Common myeloid progenitor, CD34-positive (primary cell): ENCODE results near the gene ASTN2.
A peak's percentile ranks its signal among the peaks of the same experiment; 100 is the strongest.

Source experiments
- CTCF ChIA-PET: fragments of 350-600 bp; sonication (Branson Sonifier 250); formaldehyde crosslinking; loops from one replicate; lab custom pipeline; 2021; ENCODE audit warnings: antibody characterized with exemption; lab: Charles Lee
- POLR2A ChIA-PET: fragments of 350-600 bp; sonication (Branson Sonifier 250); formaldehyde crosslinking; loops from one replicate; lab custom pipeline; 2021; ENCODE audit warnings: antibody characterized with exemption; lab: Charles Lee
- DNase-seq, 3 donors: peaks; one replicate each; pipeline versions ENCODE4 v3.0.0 to v3.0.0-alpha.2; 2013
- H3K27ac ChIP-seq, 2 experiments: 1 replicate in 1 of 2; 2 replicates in 1 of 2; pipeline ENCODE4 v1.7.0; 2013; ENCODE audit warnings: inconsistent platforms in 2 of 2, low read length in 2 of 2, mild to moderate bottlenecking in 2 of 2, low read depth in 1 of 2, moderate library complexity in 1 of 2; ENCODE audit not compliant: severe bottlenecking in 2 of 2, insufficient read depth in 1 of 2, poor library complexity in 1 of 2
- H3K27me3 ChIP-seq, 5 experiments: replicated peaks in 2 of 5; 1 replicate in 3 of 5; 2 replicates in 2 of 5; pipeline versions ENCODE4 v1.6.1 to v1.7.0; 2013; ENCODE audit warnings: low read length in 4 of 5, mild to moderate bottlenecking in 2 of 5, moderate library complexity in 2 of 5, inconsistent platforms in 1 of 5; ENCODE audit not compliant: insufficient read depth in 5 of 5, control insufficient read depth in 4 of 5
- H3K36me3 ChIP-seq, 4 experiments: 1 replicate in 2 of 4; 2 replicates in 2 of 4; pipeline versions ENCODE4 v1.6.1 to v1.7.0; 2013; ENCODE audit warnings: low read length in 3 of 4, control low read depth in 1 of 4, mild to moderate bottlenecking in 1 of 4; ENCODE audit not compliant: control insufficient read depth in 4 of 4, insufficient read depth in 4 of 4
- H3K4me1 ChIP-seq, 4 experiments: 1 replicate in 3 of 4; 2 replicates in 1 of 4; pipeline versions ENCODE4 v1.6.1 to v1.7.1; 2013; ENCODE audit warnings: low read length in 3 of 4, mild to moderate bottlenecking in 3 of 4, control low read depth in 1 of 4, inconsistent platforms in 1 of 4, moderate library complexity in 1 of 4; ENCODE audit not compliant: control insufficient read depth in 4 of 4, insufficient read depth in 4 of 4; ENCODE audit errors: control extremely low read depth in 1 of 4
- H3K4me3 ChIP-seq, 7 experiments: 1 replicate in 4 of 7; 2 replicates in 3 of 7; pipeline versions ENCODE4 v1.5.1 to v1.7.0; 2013; ENCODE audit warnings: mild to moderate bottlenecking in 7 of 7, low read length in 6 of 7, moderate library complexity in 6 of 7, inconsistent platforms in 2 of 7, low read depth in 2 of 7, control low read depth in 1 of 7; ENCODE audit not compliant: insufficient read depth in 4 of 7, control insufficient read depth in 1 of 7; ENCODE audit errors: extremely low read depth in 1 of 7
- H3K9me3 ChIP-seq, 5 experiments: 1 replicate in 4 of 5; 2 replicates in 1 of 5; pipeline versions ENCODE4 v1.6.1 to v1.7.1; 2013; ENCODE audit warnings: low read length in 4 of 5, mild to moderate bottlenecking in 2 of 5, inconsistent platforms in 1 of 5, low read depth in 1 of 5, moderate library complexity in 1 of 5; ENCODE audit not compliant: control insufficient read depth in 4 of 5, insufficient read depth in 2 of 5; ENCODE audit errors: control extremely low read depth in 1 of 5
- WGBS: methylation state at CpG from one replicate; pipeline ENCODE4 v1.1.5; 2013; ENCODE audit not compliant: insufficient coverage; 5-methylcytosine and 5-hydroxymethylcytosine counted together

The ASTN2 gene

DNA sequence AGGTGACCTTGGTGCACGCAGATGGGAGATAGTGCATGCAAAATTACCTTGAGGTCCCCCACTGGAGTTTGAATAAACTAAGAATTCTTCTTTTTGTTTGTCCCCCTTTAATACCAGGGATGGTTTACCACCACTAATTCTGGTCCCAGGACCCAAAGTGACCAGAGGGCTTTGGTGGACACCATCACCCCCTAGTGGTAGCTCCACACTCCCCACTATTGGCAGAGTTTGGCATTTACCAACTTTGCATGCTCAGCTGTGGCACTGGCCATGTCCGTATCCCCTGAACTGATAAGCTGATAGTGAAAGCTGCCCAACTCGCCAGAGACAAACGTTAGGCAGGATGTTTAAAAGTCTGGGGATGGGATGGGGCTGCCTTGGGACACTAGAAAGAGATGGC lies 3.3 kb downstream of the ASTN2 start:
- Histone ChIP-seq H3K36me3 (no peaks in the 10 kb centered on the region), H3K9me3 (no peaks in the 10 kb centered on the region), H3K4me3 (no peak overlapping the region), H3K27me3 (peaks cover 3 to 90% (median 49%) of the 10 kb centered on the region in 5 experiments), H3K4me1 (peaks cover 0 to 29% (median 13%) of the 10 kb centered on the region in 4 experiments), H3K27ac (no peak overlapping the region)
- WGBS: 67% methylated on average over 1 of the region's 4 CpGs
- DNase-seq: peak; percentile 27 to 52 (median 31)
- CTCF ChIA-PET: interaction anchor here (0.7 to 2.9 kb wide), 4 partner anchors 10 to 551 kb away, joined by 3 to 17 read pairs (median 3); no protein-coding TSS in a partner anchor
- POLR2A ChIA-PET: no interaction called here

DNA sequence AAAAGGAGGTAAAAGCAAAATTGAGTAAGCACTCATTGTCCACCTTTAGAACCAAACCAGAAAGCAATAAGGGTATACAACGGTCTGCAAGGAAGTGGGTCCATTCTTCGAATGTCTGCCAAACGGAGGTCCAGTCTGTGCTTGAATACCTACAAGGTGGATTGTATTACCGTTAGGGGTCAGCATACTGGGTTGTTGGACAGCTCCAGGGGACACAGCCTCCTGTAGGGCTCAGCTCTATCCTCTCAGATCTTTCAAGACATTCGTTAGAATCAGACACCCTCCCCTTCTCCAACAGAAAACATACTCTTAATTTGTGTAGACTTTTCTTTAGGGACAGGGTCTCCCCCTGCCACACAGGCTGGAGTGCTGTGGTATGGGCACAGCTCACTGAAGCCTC lies 5.5 kb downstream of the ASTN2 start:
- 78% methylated on average over 4 of the region's 5 CpGs for WGBS
- CTCF ChIA-PET: interaction anchor here (1.2 to 2.9 kb wide), 2 partner anchors 8 to 672 kb away, joined by 3 to 17 read pairs; no protein-coding TSS in a partner anchor
- no peak for DNase-seq
- H3K27me3 ChIP-seq: peaks cover 3 to 81% (median 44%) of the 10 kb centered on the region in 5 experiments
- no peak overlapping the region for H3K4me3 ChIP-seq
- POLR2A ChIA-PET: no interaction called here
- H3K9me3 ChIP-seq: no peaks in the 10 kb centered on the region
- no peaks in the 10 kb centered on the region for H3K36me3 ChIP-seq
- peaks cover 0 to 17% (median 7%) of the 10 kb centered on the region in 4 experiments for H3K4me1 ChIP-seq
- H3K27ac ChIP-seq: no peak overlapping the region

DNA sequence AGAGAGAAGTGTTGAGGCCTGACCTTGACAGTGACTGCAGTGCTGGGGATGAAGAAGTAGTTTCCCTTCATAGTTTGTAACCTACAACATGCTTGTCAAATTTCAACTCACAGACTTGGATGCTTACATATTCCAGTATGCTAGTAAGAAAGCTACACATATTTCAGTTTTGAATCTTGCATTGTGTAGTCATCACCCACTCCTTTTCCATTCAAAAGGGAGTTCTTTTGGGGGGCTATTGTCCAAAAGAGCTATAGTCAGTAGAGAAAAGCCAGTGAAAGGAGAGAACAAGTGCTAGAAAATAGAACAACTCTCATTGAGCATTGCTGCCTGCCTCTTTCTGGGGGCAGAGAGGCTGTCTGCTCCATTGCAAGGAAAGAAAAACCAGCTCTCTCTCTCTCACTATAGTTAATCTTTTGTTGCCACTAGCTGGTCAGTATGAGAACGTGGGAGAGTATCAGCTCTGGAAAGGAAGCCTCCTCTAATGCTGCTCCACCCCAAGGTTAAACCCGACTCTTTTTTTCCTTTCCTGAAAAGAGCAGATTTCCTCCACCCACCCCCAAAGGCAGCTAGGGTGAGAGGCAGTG lies 7.3 kb downstream of the ASTN2 start:
- POLR2A ChIA-PET: no interaction called here
- Histone ChIP-seq H3K27ac (no peak overlapping the region), H3K36me3 (no peaks in the 10 kb centered on the region), H3K4me1 (no peaks in the 10 kb centered on the region), H3K9me3 (no peaks in the 10 kb centered on the region), H3K4me3 (no peak overlapping the region), H3K27me3 (peaks cover 3 to 74% (median 28%) of the 10 kb centered on the region in 5 experiments)
- no CpG with 5 or more reads among the region's 2 CpGs for WGBS
- CTCF ChIA-PET: no interaction called here
- DNase-seq: no peak

DNA sequence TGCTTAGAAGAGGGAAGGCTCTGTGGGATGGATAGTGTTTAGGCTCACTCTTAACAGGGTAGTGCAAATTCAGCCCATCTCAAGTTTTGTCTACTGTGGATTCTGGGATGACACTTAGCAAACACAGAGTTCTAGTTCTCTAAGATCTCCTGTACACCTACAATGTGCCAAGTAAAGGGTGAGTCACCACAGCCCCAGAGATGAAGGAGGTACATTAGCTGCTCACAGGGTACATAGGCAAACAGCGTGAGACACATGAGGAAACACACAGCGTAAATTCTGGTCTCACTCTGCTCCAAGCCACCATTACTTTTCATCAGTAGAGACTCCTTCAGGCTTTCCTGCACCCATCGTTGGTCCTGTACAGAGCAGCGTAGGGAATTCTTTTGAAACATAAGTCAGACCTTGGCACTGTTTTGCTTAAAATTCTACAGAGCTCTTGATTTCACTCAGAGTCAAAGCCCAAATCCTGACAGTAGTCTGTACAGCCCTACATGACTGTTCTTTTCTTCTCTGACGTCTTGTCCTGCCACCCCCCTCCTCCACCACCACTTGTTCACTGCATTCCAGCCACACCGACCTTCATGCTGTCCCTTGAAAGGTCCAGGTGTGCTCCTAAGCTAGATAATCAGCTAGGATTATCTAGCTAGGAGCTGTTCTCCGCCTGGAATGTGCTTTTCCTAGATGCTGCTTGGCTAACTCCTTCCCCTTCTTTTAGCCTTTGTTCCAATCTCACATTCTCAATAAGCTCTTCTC lies 8.7 kb downstream of the ASTN2 start:
- Histone ChIP-seq H3K36me3 (no peaks in the 10 kb centered on the region), H3K4me1 (no peaks in the 10 kb centered on the region), H3K9me3 (no peaks in the 10 kb centered on the region), H3K27ac (no peak overlapping the region), H3K27me3 (peaks cover 3 to 61% (median 21%) of the 10 kb centered on the region in 5 experiments), H3K4me3 (no peak overlapping the region)
- POLR2A ChIA-PET: no interaction called here
- no peak for DNase-seq
- WGBS: 90% methylated on average over 7 of the region's 7 CpGs
- CTCF ChIA-PET: interaction anchor here (2.1 kb wide), 1 partner anchor 10 kb away, joined by 4 read pairs; no protein-coding TSS in a partner anchor

DNA sequence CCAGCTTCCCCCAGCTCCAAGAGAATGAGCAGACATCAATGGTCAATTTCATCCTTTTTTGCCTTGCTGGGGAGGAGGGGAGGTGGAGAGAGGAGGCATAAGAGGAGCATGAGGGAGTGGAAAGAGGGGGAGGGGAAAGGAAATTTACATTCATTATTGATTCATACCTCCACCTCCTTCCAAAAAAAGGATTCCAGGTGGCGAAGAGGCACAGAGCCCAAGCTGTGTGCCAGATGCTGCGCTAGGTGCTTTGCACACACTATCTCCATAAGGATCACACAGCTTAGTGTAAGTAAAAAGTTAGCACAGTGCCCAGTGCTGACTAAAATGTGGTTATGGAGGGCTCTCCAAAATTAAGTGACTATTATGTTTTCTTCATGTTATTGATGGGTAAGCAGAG lies 11.0 kb downstream of the ASTN2 start:
- POLR2A ChIA-PET: no interaction called here

DNA sequence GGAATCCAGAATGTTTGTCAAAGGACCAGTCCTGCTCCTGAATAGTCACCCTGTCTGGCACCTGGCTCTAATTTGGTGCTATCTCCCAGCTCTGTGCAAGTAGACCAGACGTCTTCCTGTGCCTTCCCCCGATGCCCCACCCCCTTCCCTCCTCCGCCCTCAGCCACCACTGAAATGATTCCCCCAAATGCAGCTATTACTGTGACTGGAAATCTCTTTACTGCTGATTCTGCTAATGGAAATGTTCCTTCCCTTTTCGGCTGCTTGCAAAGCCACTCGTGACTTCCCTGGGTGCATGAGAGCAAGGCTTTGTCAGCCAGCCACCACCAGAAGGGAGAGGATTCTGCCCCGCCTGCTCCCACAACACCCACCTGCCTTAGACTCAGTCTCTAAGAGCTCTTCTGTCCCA lies 11.4 kb downstream of the ASTN2 start:
- H3K9me3 ChIP-seq: no peaks in the 10 kb centered on the region
- ChIA-PET CTCF (interaction anchor here (0.9 to 4.3 kb wide), 2 partner anchors 8 to 16 kb away, joined by 3 to 17 read pairs; no protein-coding TSS in a partner anchor), POLR2A (no interaction called here)
- H3K27ac ChIP-seq: no peak overlapping the region
- WGBS: 25% methylated on average over 5 of the region's 6 CpGs
- H3K4me3 ChIP-seq: no peak overlapping the region
- no peak for DNase-seq
- no peaks in the 10 kb centered on the region for H3K36me3 ChIP-seq
- H3K4me1 ChIP-seq: no peaks in the 10 kb centered on the region
- peaks cover 0 to 42% (median 10%) of the 10 kb centered on the region in 5 experiments for H3K27me3 ChIP-seq

More for the DNA sequence above, 11.0 kb downstream of the ASTN2 start:
- H3K9me3 ChIP-seq: no peaks in the 10 kb centered on the region
- H3K27ac ChIP-seq: no peak overlapping the region
- CTCF ChIA-PET: interaction anchor here (4.3 kb wide), 1 partner anchor 7 kb away, joined by 17 read pairs; no protein-coding TSS in a partner anchor
- H3K4me1 ChIP-seq: no peaks in the 10 kb centered on the region
- no peaks in the 10 kb centered on the region for H3K36me3 ChIP-seq
- H3K27me3 ChIP-seq: peaks cover 0 to 46% (median 13%) of the 10 kb centered on the region in 5 experiments
- no peak for DNase-seq
- WGBS: no CpG with 5 or more reads among the region's 2 CpGs
- H3K4me3 ChIP-seq: no peak overlapping the region

DNA sequence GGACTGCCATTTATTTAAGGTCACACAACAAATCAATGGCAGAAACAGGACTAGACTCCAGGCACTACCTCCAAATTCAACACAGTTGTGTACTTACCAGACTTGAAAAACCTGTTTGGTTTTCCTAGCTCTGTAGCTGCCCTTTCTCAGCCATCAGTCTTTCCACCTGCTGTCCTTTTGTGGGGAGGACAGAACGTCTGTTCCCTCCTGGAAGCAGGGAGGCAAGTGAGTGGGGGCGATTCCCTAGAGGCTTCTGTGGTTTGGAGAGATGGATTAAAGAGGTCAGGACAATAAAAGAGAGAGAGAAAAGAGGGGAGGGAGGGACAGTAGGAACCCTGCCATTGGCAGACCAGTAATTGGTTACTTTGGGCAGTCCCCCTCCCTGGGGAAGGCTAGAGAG lies 14.7 kb downstream of the ASTN2 start:
- WGBS: 32% methylated on average over 2 of the region's 2 CpGs

More for the DNA sequence above, 14.7 kb downstream of the ASTN2 start:
- H3K36me3 ChIP-seq: no peaks in the 10 kb centered on the region
- H3K4me1 ChIP-seq: no peaks in the 10 kb centered on the region
- POLR2A ChIA-PET: no interaction called here
- H3K27ac ChIP-seq: no peak overlapping the region
- H3K4me3 ChIP-seq: no peak overlapping the region
- H3K27me3 ChIP-seq: peaks cover 0 to 20% (median under 1%) of the 10 kb centered on the region in 5 experiments
- no peaks in the 10 kb centered on the region for H3K9me3 ChIP-seq
- CTCF ChIA-PET: interaction anchor here (1.3 to 4.3 kb wide), 2 partner anchors 11 to 13 kb away, joined by 3 to 17 read pairs; no protein-coding TSS in a partner anchor
- DNase-seq: no peak
